ENCODE results near the gene PNMA8A. TPM values are rescaled to one million over a fixed set of nuclear protein-coding genes. Genes with fewer than 3 reads are reported as not detected.
A peak's percentile ranks its signal among the peaks of the same experiment; 100 is the strongest.

PNMA8A gene
- total and polyA plus RNA-seq, 2 experiments from 2014 or later, result 5.5 to 11.2 TPM

DNA sequence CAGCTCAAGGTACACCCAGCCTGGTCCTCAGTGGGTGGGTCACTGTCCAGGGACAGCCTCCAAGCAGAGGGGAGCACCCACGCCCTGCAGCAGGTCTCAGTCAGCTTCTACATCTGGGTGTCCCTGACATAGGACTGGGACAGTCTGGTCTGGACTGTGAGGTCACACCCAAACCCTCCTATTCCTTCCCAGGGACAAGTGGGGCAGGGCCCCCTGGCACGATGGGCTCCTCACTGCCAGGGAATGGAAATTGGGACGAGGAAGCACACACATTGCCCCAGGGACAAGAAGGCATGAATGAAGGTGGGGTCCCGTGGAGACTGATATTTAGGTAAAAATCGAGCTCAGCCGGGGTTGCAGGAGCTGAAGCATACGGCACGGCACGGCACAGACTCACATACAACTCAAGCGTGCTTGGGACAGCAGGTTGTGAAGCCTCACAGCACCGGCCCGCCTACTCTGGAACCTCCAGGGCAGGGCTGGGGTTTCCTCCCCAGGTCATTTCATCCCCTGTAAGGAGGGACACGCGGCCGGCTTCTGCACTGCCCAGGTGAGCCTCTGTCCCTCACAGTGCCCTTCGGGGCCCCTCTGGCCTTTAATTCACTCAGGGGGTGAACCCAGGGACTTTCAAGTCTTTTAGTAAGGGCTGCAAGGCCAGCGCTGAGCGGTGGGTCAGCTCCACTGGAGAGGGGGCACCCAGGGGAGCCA lies 20.8 kb upstream of the PNMA8A start:
- H3K27me3 ChIP-seq, result peaks cover 33% of the 10 kb centered on the region
- H3K9me2 ChIP-seq (replicated peaks; ENCODE audit: insufficient read depth), result no peaks in the 10 kb centered on the region
- H4K20me1 ChIP-seq (ENCODE audit: insufficient read depth, poor library complexity, severe bottlenecking), result no peaks in the 10 kb centered on the region
- no peak overlapping the region for H3K4me3 ChIP-seq
- H3K36me3 ChIP-seq (replicated peaks; ENCODE audit: insufficient read depth, low read depth), result no peaks in the 10 kb centered on the region
- no peaks in the 10 kb centered on the region for H3K79me2 ChIP-seq
- TF ChIP-seq EZH2phosphoT487 (IDR thresholded peaks at IDR 0.05; ENCODE audit: low read depth, severe bottlenecking, unreplicated experiment) (no peak), EZH2 (IDR thresholded peaks at IDR 0.05; ENCODE audit: borderline replicate concordance) (no peak)
- TF ChIP-seq, protein P1, sequence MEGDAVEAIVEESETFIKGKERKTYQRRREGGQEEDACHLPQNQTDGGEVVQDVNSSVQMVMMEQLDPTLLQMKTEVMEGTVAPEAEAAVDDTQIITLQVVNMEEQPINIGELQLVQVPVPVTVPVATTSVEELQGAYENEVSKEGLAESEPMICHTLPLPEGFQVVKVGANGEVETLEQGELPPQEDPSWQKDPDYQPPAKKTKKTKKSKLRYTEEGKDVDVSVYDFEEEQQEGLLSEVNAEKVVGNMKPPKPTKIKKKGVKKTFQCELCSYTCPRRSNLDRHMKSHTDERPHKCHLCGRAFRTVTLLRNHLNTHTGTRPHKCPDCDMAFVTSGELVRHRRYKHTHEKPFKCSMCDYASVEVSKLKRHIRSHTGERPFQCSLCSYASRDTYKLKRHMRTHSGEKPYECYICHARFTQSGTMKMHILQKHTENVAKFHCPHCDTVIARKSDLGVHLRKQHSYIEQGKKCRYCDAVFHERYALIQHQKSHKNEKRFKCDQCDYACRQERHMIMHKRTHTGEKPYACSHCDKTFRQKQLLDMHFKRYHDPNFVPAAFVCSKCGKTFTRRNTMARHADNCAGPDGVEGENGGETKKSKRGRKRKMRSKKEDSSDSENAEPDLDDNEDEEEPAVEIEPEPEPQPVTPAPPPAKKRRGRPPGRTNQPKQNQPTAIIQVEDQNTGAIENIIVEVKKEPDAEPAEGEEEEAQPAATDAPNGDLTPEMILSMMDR (IDR thresholded peaks at IDR 0.05; ENCODE audit: poor library complexity), result no peak
- no peaks in the 10 kb centered on the region for H3K9me3 ChIP-seq (ENCODE audit: low read depth)
- no peak overlapping the region for H2AFZ ChIP-seq
- H3K4me2 ChIP-seq, result no peak overlapping the region
- H3K27ac ChIP-seq, result no peak overlapping the region
- no peak for DNase-seq (ENCODE audit: low spot score)
- 87% methylated on average over 17 of the region's 18 CpGs for WGBS (ENCODE audit: low lambda C conversion rate, missing lambda C conversion rate)
- H3K4me1 ChIP-seq (ENCODE audit: insufficient read depth), result peaks cover 28% of the 10 kb centered on the region

DNA sequence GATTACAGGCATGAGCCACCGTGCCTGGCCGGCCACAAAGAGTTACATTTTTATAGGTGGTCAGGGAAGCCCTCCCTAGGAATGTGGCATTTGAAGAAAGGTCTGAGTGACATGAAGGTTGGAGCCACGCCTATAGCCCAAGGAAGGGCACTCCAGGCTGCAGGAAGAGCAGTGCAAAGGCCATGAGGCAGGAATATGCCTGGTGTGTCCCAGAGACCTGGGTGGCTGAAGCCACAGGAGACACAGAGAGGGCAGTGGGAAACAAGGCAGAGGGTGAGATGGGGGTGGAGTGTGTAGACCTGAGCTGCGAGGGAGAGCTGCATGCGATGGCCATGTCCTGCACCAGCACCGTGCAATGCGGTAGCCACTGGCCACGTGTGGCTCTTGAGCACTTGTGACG lies 19.4 kb upstream of the PNMA8A start:
- WGBS (ENCODE audit: low lambda C conversion rate, missing lambda C conversion rate), result 90% methylated on average over 9 of the region's 9 CpGs
- TF ChIP-seq EZH2phosphoT487 (IDR thresholded peaks at IDR 0.05; ENCODE audit: low read depth, severe bottlenecking, unreplicated experiment), result no peak
- TF ChIP-seq, protein P1 (IDR thresholded peaks at IDR 0.05; ENCODE audit: poor library complexity), result no peak
- no peak for TF ChIP-seq EZH2 (IDR thresholded peaks at IDR 0.05; ENCODE audit: borderline replicate concordance)
- no peak overlapping the region for H3K4me2 ChIP-seq
- H3K27ac ChIP-seq, result no peak overlapping the region
- no peaks in the 10 kb centered on the region for H3K9me2 ChIP-seq (replicated peaks; ENCODE audit: insufficient read depth)
- no peak overlapping the region for H3K4me3 ChIP-seq
- H3K9me3 ChIP-seq (ENCODE audit: low read depth), result no peaks in the 10 kb centered on the region
- peaks cover 25% of the 10 kb centered on the region for H3K4me1 ChIP-seq (ENCODE audit: insufficient read depth)
- peaks cover 33% of the 10 kb centered on the region for H3K27me3 ChIP-seq
- no peak for DNase-seq (ENCODE audit: low spot score)
- H3K36me3 ChIP-seq (replicated peaks; ENCODE audit: insufficient read depth, low read depth), result no peaks in the 10 kb centered on the region
- no peak overlapping the region for H2AFZ ChIP-seq
- H3K79me2 ChIP-seq, result no peaks in the 10 kb centered on the region
- H4K20me1 ChIP-seq (ENCODE audit: insufficient read depth, poor library complexity, severe bottlenecking), result no peaks in the 10 kb centered on the region

DNA sequence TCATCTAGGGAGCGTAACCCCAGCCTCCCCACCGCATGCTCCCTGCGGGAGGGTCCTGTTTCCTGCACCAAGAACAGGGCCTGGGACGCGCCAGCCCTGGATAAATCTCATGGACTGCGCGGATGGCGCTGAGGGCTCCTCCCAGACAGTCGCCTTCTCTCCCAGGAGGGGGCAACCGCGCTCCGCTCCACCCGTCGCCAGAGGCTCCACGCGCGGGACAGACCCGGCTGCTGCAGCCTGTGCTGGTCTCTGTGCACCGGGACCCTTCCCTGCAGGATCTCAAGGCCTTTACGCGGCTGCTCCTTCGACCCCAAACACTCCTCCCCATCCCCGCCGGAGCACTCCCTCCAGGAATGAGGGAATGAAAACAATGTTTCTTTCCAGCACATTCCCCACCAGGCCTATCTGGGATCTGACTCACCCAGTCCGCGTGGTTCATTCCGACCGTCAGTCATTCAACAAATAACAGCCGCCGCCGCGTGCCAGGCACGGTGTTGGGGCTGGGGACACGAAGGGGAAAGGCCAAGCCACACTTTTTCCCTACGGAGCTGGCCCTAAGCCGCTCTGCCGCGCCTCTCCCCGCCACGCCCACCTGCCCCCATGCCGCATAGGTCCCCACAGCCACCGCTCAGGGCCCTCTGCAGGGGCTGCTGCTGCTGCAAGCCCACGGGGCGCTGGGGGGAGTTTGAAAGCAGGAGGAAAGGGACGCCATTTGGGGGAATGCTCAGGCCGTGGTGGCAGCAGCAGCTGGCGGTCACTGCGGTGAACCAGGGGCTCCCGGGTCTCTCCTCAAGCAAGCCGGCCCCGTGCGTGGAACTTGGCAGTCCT lies 18.3 kb upstream of the PNMA8A start:
- WGBS (ENCODE audit: low lambda C conversion rate, missing lambda C conversion rate), result 24% methylated on average over 52 of the region's 52 CpGs
- no peaks in the 10 kb centered on the region for H4K20me1 ChIP-seq (ENCODE audit: insufficient read depth, poor library complexity, severe bottlenecking)
- H3K9me3 ChIP-seq (ENCODE audit: low read depth), result no peaks in the 10 kb centered on the region
- no peak overlapping the region for H3K27ac ChIP-seq
- DNase-seq (ENCODE audit: low spot score), result peak; percentile 63
- no peaks in the 10 kb centered on the region for H3K9me2 ChIP-seq (replicated peaks; ENCODE audit: insufficient read depth)
- peaks cover 18% of the 10 kb centered on the region for H3K4me1 ChIP-seq (ENCODE audit: insufficient read depth)
- no peaks in the 10 kb centered on the region for H3K36me3 ChIP-seq (replicated peaks; ENCODE audit: insufficient read depth, low read depth)
- H3K4me2 ChIP-seq, result peak overlapping the region; percentile 63
- H3K79me2 ChIP-seq, result no peaks in the 10 kb centered on the region
- no peak overlapping the region for H3K4me3 ChIP-seq
- no peak overlapping the region for H2AFZ ChIP-seq
- H3K27me3 ChIP-seq, result peaks cover 33% of the 10 kb centered on the region
- no peak for TF ChIP-seq EZH2 (IDR thresholded peaks at IDR 0.05; ENCODE audit: borderline replicate concordance)
- TF ChIP-seq, protein P1 (IDR thresholded peaks at IDR 0.05; ENCODE audit: poor library complexity), result peak; percentile 41

Measured in hepatocyte (in vitro differentiated cells).